H9 (cell line): ENCODE data around the gene GORASP1. TPM values are rescaled to one million over a fixed set of nuclear protein-coding genes. Genes with fewer than 3 reads are reported as not detected.

Source experiments
- DNase-seq: peaks from one replicate; pipeline ENCODE4 v3.0.0-alpha.2; 2017
- H2AFZ ChIP-seq: one replicate; pipeline ENCODE4 v1.6.1; 2013; ENCODE audit warnings: mild to moderate bottlenecking, low read length, control low read depth, moderate library complexity
- H2AK5ac ChIP-seq: 2 replicates; pipeline ENCODE4 v1.6.1; 2013; ENCODE audit warnings: low read length, control low read depth, mixed read lengths; ENCODE audit not compliant: insufficient read length
- H2BK120ac ChIP-seq: one replicate; pipeline ENCODE4 v1.6.1; 2013; ENCODE audit warnings: low read depth, mild to moderate bottlenecking, low read length, control low read depth, inconsistent platforms; ENCODE audit not compliant: poor library complexity, severe bottlenecking
- H2BK12ac ChIP-seq: 2 replicates; pipeline ENCODE4 v1.6.1; 2013; ENCODE audit warnings: low read length, control low read depth, mixed read lengths, low read depth; ENCODE audit not compliant: insufficient read length
- H2BK15ac ChIP-seq: 2 replicates; pipeline ENCODE4 v1.6.1; 2013; ENCODE audit warnings: low read depth, low read length, control low read depth
- H2BK20ac ChIP-seq: one replicate; pipeline ENCODE4 v1.6.1; 2013; ENCODE audit warnings: low read depth, mild to moderate bottlenecking, low read length, control low read depth, inconsistent platforms; ENCODE audit not compliant: poor library complexity, severe bottlenecking
- H2BK5ac ChIP-seq: 2 replicates; pipeline ENCODE4 v1.6.1; 2013; ENCODE audit warnings: low read length, control low read depth, mixed read lengths; ENCODE audit not compliant: insufficient read length
- H3K14ac ChIP-seq: 2 replicates; pipeline ENCODE4 v1.6.1; 2013; ENCODE audit warnings: low read length, control low read depth; ENCODE audit not compliant: insufficient read depth
- H3K18ac ChIP-seq: 2 replicates; pipeline ENCODE4 v1.6.1; 2013; ENCODE audit warnings: low read depth, mild to moderate bottlenecking, mixed read lengths, low read length, control low read depth; ENCODE audit not compliant: insufficient read length
- H3K23ac ChIP-seq: 2 replicates; pipeline ENCODE4 v1.6.1; 2013; ENCODE audit warnings: low read length, control low read depth, mixed read lengths, low read depth; ENCODE audit not compliant: insufficient read length
- H3K23me2 ChIP-seq: 2 replicates; pipeline ENCODE4 v1.6.1; 2013; ENCODE audit warnings: low read depth, mild to moderate bottlenecking, mixed read lengths, low read length, control low read depth; ENCODE audit not compliant: insufficient read length, poor library complexity, severe bottlenecking
- H3K27ac ChIP-seq: 2 replicates; pipeline ENCODE4 v1.5.1; 2013; ENCODE audit warnings: low read length, control low read depth, mixed read lengths, low read depth; ENCODE audit not compliant: insufficient read length
- H3K27me3 ChIP-seq: 2 replicates; pipeline ENCODE4 v1.6.1; 2013; ENCODE audit warnings: low read length, control low read depth, inconsistent platforms; ENCODE audit not compliant: insufficient read depth
- H3K4ac ChIP-seq: 2 replicates; pipeline ENCODE4 v1.6.1; 2013; ENCODE audit warnings: low read depth, mild to moderate bottlenecking, control low read depth, inconsistent platforms, low read length, moderate library complexity
- H3K4me1 ChIP-seq: 2 replicates; pipeline ENCODE4 v1.6.1; 2013; ENCODE audit warnings: low read length, control low read depth, inconsistent platforms; ENCODE audit not compliant: insufficient read depth
- H3K4me2 ChIP-seq: 2 replicates; pipeline ENCODE4 v1.6.1; 2013; ENCODE audit warnings: low read length, control low read depth, mixed read lengths; ENCODE audit not compliant: insufficient read length, insufficient read depth
- H3K56ac ChIP-seq: 2 replicates; pipeline ENCODE4 v1.6.1; 2013; ENCODE audit warnings: low read depth, mild to moderate bottlenecking, mixed read lengths, low read length, control low read depth; ENCODE audit not compliant: insufficient read length
- H3K79me1 ChIP-seq: 2 replicates; pipeline ENCODE4 v1.6.1; 2013; ENCODE audit warnings: low read depth, mild to moderate bottlenecking, moderate library complexity, low read length, control low read depth, inconsistent platforms; ENCODE audit not compliant: insufficient read depth, poor library complexity, severe bottlenecking
- H3K79me2 ChIP-seq: 2 replicates; pipeline ENCODE4 v1.6.1; 2013; ENCODE audit warnings: low read length, control low read depth, inconsistent platforms; ENCODE audit not compliant: insufficient read depth
- H3K9ac ChIP-seq: 2 replicates; pipeline ENCODE4 v1.6.1; 2013; ENCODE audit warnings: low read length, control low read depth, mixed read lengths; ENCODE audit not compliant: insufficient read length; ENCODE audit errors: extremely low read depth
- H3K9me3 ChIP-seq: one replicate; pipeline ENCODE4 v1.6.1; 2013; ENCODE audit warnings: low read depth, low read length, inconsistent platforms; ENCODE audit not compliant: control insufficient read depth
- H3T11ph ChIP-seq: one replicate; pipeline ENCODE4 v1.6.1; 2013; ENCODE audit warnings: mild to moderate bottlenecking, low read length, control low read depth, inconsistent platforms
- H4K20me1 ChIP-seq: one replicate; pipeline ENCODE4 v1.6.1; 2013; ENCODE audit not compliant: control insufficient read depth, insufficient read length, insufficient read depth
- H4K5ac ChIP-seq: 2 replicates; pipeline ENCODE4 v1.6.1; 2013; ENCODE audit warnings: low read depth, mild to moderate bottlenecking, mixed read lengths, low read length, control low read depth; ENCODE audit not compliant: insufficient read length
- H4K8ac ChIP-seq: replicated peaks from 2 replicates; pipeline ENCODE4 v1.6.1; 2013; ENCODE audit warnings: low read length, control low read depth, mixed read lengths, low read depth; ENCODE audit not compliant: insufficient read length
- H4K91ac ChIP-seq: 2 replicates; pipeline ENCODE4 v1.6.1; 2013; ENCODE audit warnings: low read depth, mild to moderate bottlenecking, moderate library complexity, mixed read lengths, low read length, control low read depth; ENCODE audit not compliant: insufficient read length
- H3K27ac Mint-ChIP-seq, 3 experiments: 2 replicates in 2 of 3; 3 replicates in 1 of 3; pipeline ENCODE4 v1.8.0; 2020 to 2021; ENCODE audit warnings: mixed read lengths in 3 of 3, mild to moderate bottlenecking in 1 of 3, moderate library complexity in 1 of 3
- H3K27me3 Mint-ChIP-seq: 2 replicates; pipeline ENCODE4 v1.8.0; 2021; ENCODE audit warnings: low read depth, mild to moderate bottlenecking, moderate library complexity, mixed read lengths
- H3K36me3 Mint-ChIP-seq, 3 experiments: 2 replicates in 2 of 3; 3 replicates in 1 of 3; pipeline ENCODE4 v1.8.0; 2020 to 2021; ENCODE audit warnings: low read depth in 3 of 3, mixed read lengths in 3 of 3; ENCODE audit not compliant: insufficient read depth in 1 of 3
- H3K4me1 Mint-ChIP-seq, 2 experiments: 2 replicates each; pipeline ENCODE4 v1.8.0; 2020; ENCODE audit warnings: mixed read lengths in 2 of 2
- H3K4me3 Mint-ChIP-seq, 2 experiments: 2 replicates in 1 of 2; 3 replicates in 1 of 2; pipeline ENCODE4 v1.8.0; 2020 to 2021; ENCODE audit warnings: mild to moderate bottlenecking in 2 of 2, mixed read lengths in 2 of 2, moderate library complexity in 1 of 2
- H3K9me3 Mint-ChIP-seq, 2 experiments: 2 replicates in 1 of 2; 3 replicates in 1 of 2; pipeline ENCODE4 v1.8.0; 2020; ENCODE audit warnings: mild to moderate bottlenecking in 2 of 2, mixed read lengths in 2 of 2, moderate library complexity in 1 of 2
- CTCF ChIP-seq: fragments of 200-600 bp; sonication (generic); conservative IDR thresholded peaks from 3 replicates; pipeline ENCODE4 v1.8.0; 2021; ENCODE audit warnings: antibody characterized with exemption, mild to moderate bottlenecking
- WGBS: extraction: QIAGEN DNeasy Blood & Tissue Kit; methylation state at CpG from one replicate; pipeline ENCODE4 v1.1.7; 2013; ENCODE audit warnings: missing lambda C conversion rate, low lambda C conversion rate, mixed read lengths; ENCODE audit not compliant: insufficient read length; ENCODE audit errors: extremely low coverage; 5-methylcytosine and 5-hydroxymethylcytosine counted together
- total RNA-seq: library from RNA; stranded (reverse); gene quantifications from 2 replicates; pipeline ENCODE4 v1.2.1, GENCODE V29; 2021

The GORASP1 gene
- total RNA-seq, 1 experiment from 2014 or later: 37.4 TPM

GRCh38 chr3:39114456-39114855 lies 7.0 kb upstream of the GORASP1 start:
- H2BK15ac ChIP-seq: no peak overlapping the region
- H3K36me3 Mint-ChIP-seq: no peaks in the 10 kb centered on the region

More at GRCh38 chr3:39114456-39114855, 7.0 kb upstream of the GORASP1 start:
- no peaks in the 10 kb centered on the region for H3K9me3 ChIP-seq
- no peak overlapping the region for H3K18ac ChIP-seq
- H3K23ac ChIP-seq: no peak overlapping the region
- H3K79me2 ChIP-seq: no peaks in the 10 kb centered on the region
- H2BK20ac ChIP-seq: no peak overlapping the region
- no peak overlapping the region for H2BK5ac ChIP-seq
- H3K79me1 ChIP-seq: no peaks in the 10 kb centered on the region
- H3K9me3 Mint-ChIP-seq: no peaks in the 10 kb centered on the region
- no peak overlapping the region for H4K8ac ChIP-seq
- H3K4me3 Mint-ChIP-seq: no peak overlapping the region
- no peak overlapping the region for H4K5ac ChIP-seq
- H2AFZ ChIP-seq: no peak overlapping the region
- TF ChIP-seq CTCF: no peak
- H3K56ac ChIP-seq: no peak overlapping the region
- no peak overlapping the region for H3K4me2 ChIP-seq
- H3K27me3 Mint-ChIP-seq: no peaks in the 10 kb centered on the region
- H3K14ac ChIP-seq: no peak overlapping the region
- no peak overlapping the region for H3T11ph ChIP-seq
- WGBS: no CpG with 5 or more reads among the region's 5 CpGs
- H3K4me1 ChIP-seq: no peaks in the 10 kb centered on the region
- no peak overlapping the region for H3K27ac ChIP-seq
- H2BK120ac ChIP-seq: no peak overlapping the region
- no peaks in the 10 kb centered on the region for H3K4me1 Mint-ChIP-seq
- H3K23me2 ChIP-seq: no peaks in the 10 kb centered on the region
- H3K27me3 ChIP-seq: no peaks in the 10 kb centered on the region
- H4K20me1 ChIP-seq: no peaks in the 10 kb centered on the region
- no peak overlapping the region for H4K91ac ChIP-seq
- no peak overlapping the region for H3K27ac Mint-ChIP-seq
- no peak overlapping the region for H3K9ac ChIP-seq
- no peak for DNase-seq
- no peak overlapping the region for H2BK12ac ChIP-seq
- H3K4ac ChIP-seq: no peak overlapping the region
- no peak overlapping the region for H2AK5ac ChIP-seq
